Stomach (tissue), 4 donors: ENCODE measurements around the gene MAPT.

Experiments
- CTCF ChIP-seq, 7 experiments: fragments of 450-650 bp in 4 of 7; fragments of 200-600 bp in 3 of 7; sonication (generic) in 3 of 7; IDR thresholded peaks; one replicate each; pipeline ENCODE4 v1.5.1; 2016 to 2019; ENCODE audit warnings: antibody characterized with exemption in 7 of 7, control low read depth in 2 of 7, mild to moderate bottlenecking in 1 of 7
- POLR2A ChIP-seq, 4 donors: fragments of 450-650 bp; IDR thresholded peaks; one replicate each; pipeline ENCODE4 v1.6.1; 2016; ENCODE audit warnings: antibody characterized with exemption in 4 of 4, control low read depth in 2 of 4, mild to moderate bottlenecking in 1 of 4, moderate library complexity in 1 of 4
- POLR2AphosphoS5 ChIP-seq, 3 donors: sonication (generic); formaldehyde crosslinking; IDR thresholded peaks; one replicate each; pipeline ENCODE4 v1.6.1; 2016; ENCODE audit warnings: antibody characterized with exemption in 3 of 3

- TF ChIP-seq POLR2A (IDR thresholded peaks at IDR 0.05) (no peak), POLR2AphosphoS5 (IDR thresholded peaks at IDR 0.05) (no peak), CTCF (IDR thresholded peaks at IDR 0.05) (no peak)
Observed at GRCh38 chr17:45996282-45996937, 102.1 kb downstream of the MAPT start.
